Stimulated activated CD4-positive, alpha-beta T cell treated with anti-CD3 and anti-CD28 coated beads, Interleukin-1b, Interleukin-23, amount 100 ng/mL, for 1 hour (primary cell): Measurements from ENCODE around the gene TFDP1.
"Not testable (repeated sequence)": the region's sequence is repeated elsewhere in the genome, so short reads cannot be mapped to it uniquely, and the experiment has no call there.

Source experiments
- DNase-seq, 2 donors: peaks; one replicate each; pipeline ENCODE4 v3.0.0-alpha.2; 2020; ENCODE audit warnings: low read depth in 2 of 2

Gene TFDP1

GRCh38 chr13:113567681-113568080 is 16.9 kb upstream of the TFDP1 start:
- DNase-seq: no peak

GRCh38 chr13:113573065-113573464 is 11.5 kb upstream of the TFDP1 start:
- no peak for DNase-seq

DNA sequence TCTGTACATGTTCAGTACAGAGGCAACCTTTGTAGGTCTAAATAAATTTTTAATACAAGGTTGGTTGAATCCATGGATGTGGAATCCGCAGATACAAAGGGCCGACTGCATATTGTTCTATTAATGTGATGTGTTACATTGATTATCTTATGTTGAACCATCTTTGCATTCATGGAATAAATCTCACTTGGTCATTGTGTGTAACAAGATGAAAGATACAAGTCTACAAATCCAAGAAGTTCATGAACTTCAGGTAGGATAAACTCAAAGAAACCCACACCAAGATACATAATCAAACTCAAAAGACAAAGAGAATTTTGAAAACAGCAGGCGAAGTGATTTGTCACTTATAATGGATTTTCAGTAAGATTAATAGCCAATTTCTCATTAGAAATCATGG is 8.0 kb upstream of the TFDP1 start:
- DNase-seq: no peak

DNA sequence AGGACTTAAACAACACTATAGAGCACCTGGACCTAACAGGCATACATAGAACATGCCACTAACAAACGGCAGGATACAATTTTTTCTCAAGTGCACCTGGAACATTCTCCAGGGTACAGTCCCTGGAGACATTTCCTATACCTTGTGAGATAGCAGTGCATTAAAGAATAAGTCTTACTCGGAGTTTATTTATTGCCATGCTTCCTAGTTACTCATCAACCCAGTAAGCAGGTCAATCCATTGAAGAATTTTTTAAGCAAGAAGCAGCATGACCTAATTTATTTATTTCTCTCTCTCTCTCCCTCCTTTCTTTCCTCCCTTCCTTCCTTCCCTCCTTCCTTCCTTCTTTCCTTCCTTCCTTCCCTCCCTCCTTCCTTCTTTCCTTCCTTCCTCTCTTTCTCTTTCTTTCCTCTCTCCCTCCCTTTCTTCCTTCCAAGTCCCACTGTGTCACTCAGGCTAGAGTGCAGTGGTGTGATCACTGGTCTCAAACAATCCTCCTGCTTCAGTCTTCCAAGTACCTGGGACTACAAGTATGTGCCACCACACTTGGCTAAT is 6.6 kb upstream of the TFDP1 start:
- DNase-seq: no peak

- no peak for DNase-seq
These were observed 4.9 kb upstream of the TFDP1 start for GRCh38 chr13:113579686-113580085.

GRCh38 chr13:113581871-113582270 is 2.7 kb upstream of the TFDP1 start:
- DNase-seq: no peak

DNA sequence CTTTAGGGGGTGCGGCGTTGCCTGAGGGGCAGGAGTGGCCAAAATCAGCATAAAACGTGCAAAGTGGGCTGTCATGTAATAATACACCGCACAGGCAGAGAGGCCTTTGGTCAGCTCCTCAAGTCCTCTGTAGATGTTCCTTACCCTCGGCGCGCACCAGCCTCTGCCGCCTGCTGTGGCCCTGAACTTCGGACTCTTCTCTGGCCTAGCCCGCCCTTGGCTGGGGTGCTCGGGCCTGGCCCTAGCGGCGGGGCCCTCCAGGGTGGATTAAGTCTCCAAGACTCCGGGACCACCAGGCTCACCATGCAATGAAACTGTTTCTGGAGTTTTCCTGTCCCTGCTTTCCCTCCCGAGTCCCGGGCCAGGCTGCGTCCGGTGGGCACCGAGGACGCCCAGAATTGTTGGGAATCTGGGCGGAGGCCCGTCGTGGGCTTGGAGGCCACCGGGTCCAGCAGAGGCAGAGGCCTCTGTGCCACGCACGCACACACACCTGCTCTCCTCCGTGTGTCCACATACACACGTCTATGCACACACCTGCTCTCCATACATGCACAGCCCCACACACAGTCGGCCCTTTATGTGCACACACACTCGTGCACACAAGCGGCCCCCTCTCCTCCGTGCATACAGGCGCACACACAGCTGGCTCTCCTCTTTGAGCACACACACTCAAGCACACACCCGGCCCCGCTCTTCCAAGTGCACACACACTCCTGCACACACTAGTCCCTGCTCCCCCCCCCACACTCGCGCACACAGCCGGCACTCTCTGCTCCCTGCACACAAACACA is 1.5 kb upstream of the TFDP1 start:
- no peak for DNase-seq

- no peak for DNase-seq
These were observed 518 bp downstream of the TFDP1 start for GRCh38 chr13:113584870-113585671.

- DNase-seq: no peak
These were observed 1.3 kb downstream of the TFDP1 start for GRCh38 chr13:113585896-113586295.

GRCh38 chr13:113586661-113587479 is 2.3 kb downstream of the TFDP1 start:
- DNase-seq: no peak

DNA sequence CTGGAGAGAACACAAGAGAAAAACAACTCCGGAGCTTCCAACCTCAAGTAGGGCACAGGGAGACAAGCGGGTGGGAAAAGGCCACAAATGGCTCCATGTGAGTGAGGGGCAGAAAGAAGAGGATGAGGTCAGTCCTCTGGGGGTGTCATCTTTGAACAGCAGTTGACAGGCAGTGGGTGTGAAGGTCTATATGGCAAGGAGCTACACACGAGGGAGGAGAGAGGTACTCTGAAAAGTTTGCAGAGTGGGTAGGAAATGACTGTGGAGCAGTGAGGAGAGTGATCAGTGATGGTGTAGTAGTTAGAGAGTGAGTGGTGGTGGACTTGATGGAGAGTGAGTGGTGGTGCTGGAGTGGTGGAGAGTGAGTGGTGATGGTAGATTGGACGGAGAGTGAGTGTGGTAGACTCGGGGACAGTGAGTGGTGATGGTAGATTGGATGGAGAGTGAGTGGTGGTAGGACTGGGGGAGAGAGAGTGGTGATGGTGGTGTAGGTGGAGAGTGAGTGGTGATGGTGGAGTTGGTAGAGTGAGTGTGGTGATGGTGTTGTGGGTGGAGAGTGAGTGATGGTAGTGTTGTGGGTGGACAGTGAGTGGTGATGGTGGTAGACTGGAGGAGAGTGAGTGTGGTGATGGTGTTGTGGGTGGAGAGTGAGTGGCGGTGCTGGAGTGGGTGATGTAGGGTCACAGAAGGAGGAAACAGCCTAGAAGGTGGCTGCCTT is 4.0 kb downstream of the TFDP1 start:
- DNase-seq: no peak

GRCh38 chr13:113589251-113589960 is 4.9 kb downstream of the TFDP1 start:
- DNase-seq: no peak

GRCh38 chr13:113589961-113590339 is 5.4 kb downstream of the TFDP1 start:
- no peak for DNase-seq

- DNase-seq: no peak
These were observed 7.2 kb downstream of the TFDP1 start for GRCh38 chr13:113591750-113592149.

GRCh38 chr13:113592571-113592970 is 8.0 kb downstream of the TFDP1 start:
- DNase-seq: no peak

GRCh38 chr13:113594066-113594821 is 9.7 kb downstream of the TFDP1 start:
- not testable (repeated sequence) for DNase-seq

- no peak for DNase-seq
These were observed 10.6 kb downstream of the TFDP1 start for GRCh38 chr13:113595131-113595530.

DNA sequence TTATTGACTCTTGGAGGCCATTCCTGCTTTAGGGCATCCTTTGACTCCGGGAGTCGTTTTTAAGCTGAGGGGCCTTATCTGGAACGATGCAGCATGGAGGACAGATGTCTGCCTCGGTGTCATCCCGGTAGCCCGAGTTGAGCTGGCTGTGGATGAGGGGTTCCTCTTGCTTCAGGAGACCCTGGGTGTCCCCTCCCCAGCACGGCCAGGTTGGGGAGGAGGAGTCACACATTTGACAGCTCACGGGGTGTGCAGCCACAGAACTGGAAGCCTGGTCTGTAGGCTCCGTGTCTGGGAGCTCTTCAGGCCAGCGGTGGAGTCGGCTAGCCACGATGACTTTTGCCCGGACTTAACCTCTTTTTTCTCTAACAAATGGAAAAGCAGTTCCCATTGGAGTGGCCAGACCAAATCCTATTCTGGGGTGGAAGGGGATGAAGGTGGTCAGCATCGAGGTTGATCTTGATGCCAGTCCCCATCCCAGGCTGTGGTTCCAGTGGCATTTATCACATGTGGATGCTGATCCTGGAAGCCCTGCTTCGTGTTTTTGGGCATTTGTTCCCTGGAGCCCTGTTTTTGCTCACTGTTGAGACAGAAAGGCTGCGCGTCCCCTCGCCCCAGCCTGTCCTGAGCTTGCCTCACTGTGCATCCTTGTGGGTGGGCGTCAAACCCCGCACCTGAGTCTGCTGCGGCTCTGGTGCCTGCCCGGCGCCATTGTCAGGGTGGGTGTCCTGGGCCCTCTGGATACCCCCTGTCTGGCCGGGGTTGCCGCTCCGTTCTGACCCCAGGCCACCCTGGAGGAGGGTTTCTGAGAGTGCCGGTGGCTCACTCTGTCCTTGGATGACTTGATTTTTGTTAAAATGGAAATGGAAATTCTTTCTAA is 12.0 kb downstream of the TFDP1 start:
- DNase-seq: no peak
